ENCODE data around the gene SCG5. TPM values are rescaled to one million over a fixed set of nuclear protein-coding genes. Genes with fewer than 3 reads are reported as not detected.

SCG5 gene
- total RNA-seq, 2 donors from 2014 or later = 5.6 to 21.2 TPM

- intact Hi-C loops (cut with DNase I) = loop anchor here in 1 of 2 donors (10.0 kb wide), 1 partner anchor 478 kb away; no protein-coding TSS in a partner anchor
- DNase-seq (ENCODE audit: low spot score) = no peak
These were observed 15.0 kb downstream of the SCG5 start for GRCh38 chr15:32656496-32656895.

- no peak for DNase-seq (ENCODE audit: low spot score)
- intact Hi-C loops (cut with DNase I) = loop anchor here in 1 of 2 donors (10.0 kb wide), 1 partner anchor 477 kb away; no protein-coding TSS in a partner anchor
These were observed 15.8 kb downstream of the SCG5 start for GRCh38 chr15:32657198-32657883.

- no peak for DNase-seq (ENCODE audit: low spot score)
- intact Hi-C loops (cut with DNase I) = loop anchor here in 1 of 2 donors (10.0 kb wide), 1 partner anchor 477 kb away; no protein-coding TSS in a partner anchor
These were observed 16.4 kb downstream of the SCG5 start for GRCh38 chr15:32657941-32658340.

GRCh38 chr15:32659340-32660155, 18.0 kb downstream of the SCG5 start:
- DNase-seq (ENCODE audit: low spot score) = peak; percentile 85
- intact Hi-C loops (cut with DNase I) = loop anchor here (2.0 to 10.0 kb wide), 3 partner anchors 195 to 475 kb away; no protein-coding TSS in a partner anchor

GRCh38 chr15:32663671-32664070, 22.2 kb downstream of the SCG5 start:
- DNase-seq (ENCODE audit: low spot score) = no peak
- intact Hi-C loops (cut with DNase I) = loop anchor here in 1 of 2 donors (10.0 kb wide), 1 partner anchor 191 kb away; no protein-coding TSS in a partner anchor

GRCh38 chr15:32664796-32665195, 23.3 kb downstream of the SCG5 start:
- DNase-seq (ENCODE audit: low spot score) = no peak
- intact Hi-C loops (cut with DNase I) = loop anchor here in 1 of 2 donors (5.0 to 10.0 kb wide), 2 partner anchors 190 to 328 kb away; no protein-coding TSS in a partner anchor

GRCh38 chr15:32667321-32667720, 25.8 kb downstream of the SCG5 start:
- DNase-seq (ENCODE audit: low spot score) = no peak
- intact Hi-C loops (cut with DNase I) = loop anchor here in 1 of 2 donors (5.0 to 10.0 kb wide), 2 partner anchors 187 to 325 kb away; no protein-coding TSS in a partner anchor

- intact Hi-C loops (cut with DNase I) = loop anchor here in 1 of 2 donors (5.0 to 10.0 kb wide), 2 partner anchors 186 to 323 kb away; no protein-coding TSS in a partner anchor
- DNase-seq (ENCODE audit: low spot score) = no peak
These were observed 27.4 kb downstream of the SCG5 start for GRCh38 chr15:32668942-32669341.

- intact Hi-C loops (cut with DNase I) = loop anchor here in 1 of 2 donors (5.0 to 10.0 kb wide), 3 partner anchors 47 to 322 kb away; partner anchors contain the start of gene GREM1
- DNase-seq (ENCODE audit: low spot score) = no peak
These were observed 28.5 kb downstream of the SCG5 start for GRCh38 chr15:32669896-32670611.

- intact Hi-C loops (cut with DNase I) = loop anchor here in 1 of 2 donors (5.0 kb wide), 1 partner anchor 47 kb away; the partner anchor contains the start of gene GREM1
These were observed 29.1 kb downstream of the SCG5 start for GRCh38 chr15:32670623-32671022.

GRCh38 chr15:32671339-32672325, 30.1 kb downstream of the SCG5 start:
- intact Hi-C loops (cut with DNase I) = loop anchor here in 1 of 2 donors (5.0 kb wide), 1 partner anchor 46 kb away; the partner anchor contains the start of gene GREM1

More at GRCh38 chr15:32670623-32671022, 29.1 kb downstream of the SCG5 start:
- no peak for DNase-seq (ENCODE audit: low spot score)

GRCh38 chr15:32674681-32675080, 33.2 kb downstream of the SCG5 start:
- intact Hi-C loops (cut with DNase I) = loop anchor here in 1 of 2 donors (5.0 kb wide), 1 partner anchor 43 kb away; the partner anchor contains the start of gene GREM1
- DNase-seq (ENCODE audit: low spot score) = no peak

More at GRCh38 chr15:32671339-32672325, 30.1 kb downstream of the SCG5 start:
- DNase-seq (ENCODE audit: low spot score) = no peak

- intact Hi-C loops (cut with DNase I) = no loop called here
- no peak for DNase-seq (ENCODE audit: low spot score)
These were observed 34.0 kb downstream of the SCG5 start for GRCh38 chr15:32675466-32675865.

- DNase-seq (ENCODE audit: low spot score) = no peak
- intact Hi-C loops (cut with DNase I) = no loop called here
These were observed 34.7 kb downstream of the SCG5 start for GRCh38 chr15:32676169-32676568.

- intact Hi-C loops (cut with DNase I) = no loop called here
- no peak for DNase-seq (ENCODE audit: low spot score)
These were observed 35.8 kb downstream of the SCG5 start for GRCh38 chr15:32677238-32677750.

- intact Hi-C loops (cut with DNase I) = no loop called here
- DNase-seq (ENCODE audit: low spot score) = no peak
These were observed 37.8 kb downstream of the SCG5 start for GRCh38 chr15:32679298-32679690.

- DNase-seq (ENCODE audit: low spot score) = no peak
- intact Hi-C loops (cut with DNase I) = no loop called here
These were observed 41.1 kb downstream of the SCG5 start for GRCh38 chr15:32682569-32682968.

Measured in posterior vena cava (tissue), 2 donors.